Measurements from ENCODE around the gene CTRB2. TPM values are rescaled to one million over a fixed set of nuclear protein-coding genes. Genes with fewer than 3 reads are reported as not detected.
A peak's percentile ranks its signal among the peaks of the same experiment; 100 is the strongest.

The CTRB2 gene
- total and polyA plus RNA-seq, 8 donors, result 0.14 TPM; not detected in 7

DNA sequence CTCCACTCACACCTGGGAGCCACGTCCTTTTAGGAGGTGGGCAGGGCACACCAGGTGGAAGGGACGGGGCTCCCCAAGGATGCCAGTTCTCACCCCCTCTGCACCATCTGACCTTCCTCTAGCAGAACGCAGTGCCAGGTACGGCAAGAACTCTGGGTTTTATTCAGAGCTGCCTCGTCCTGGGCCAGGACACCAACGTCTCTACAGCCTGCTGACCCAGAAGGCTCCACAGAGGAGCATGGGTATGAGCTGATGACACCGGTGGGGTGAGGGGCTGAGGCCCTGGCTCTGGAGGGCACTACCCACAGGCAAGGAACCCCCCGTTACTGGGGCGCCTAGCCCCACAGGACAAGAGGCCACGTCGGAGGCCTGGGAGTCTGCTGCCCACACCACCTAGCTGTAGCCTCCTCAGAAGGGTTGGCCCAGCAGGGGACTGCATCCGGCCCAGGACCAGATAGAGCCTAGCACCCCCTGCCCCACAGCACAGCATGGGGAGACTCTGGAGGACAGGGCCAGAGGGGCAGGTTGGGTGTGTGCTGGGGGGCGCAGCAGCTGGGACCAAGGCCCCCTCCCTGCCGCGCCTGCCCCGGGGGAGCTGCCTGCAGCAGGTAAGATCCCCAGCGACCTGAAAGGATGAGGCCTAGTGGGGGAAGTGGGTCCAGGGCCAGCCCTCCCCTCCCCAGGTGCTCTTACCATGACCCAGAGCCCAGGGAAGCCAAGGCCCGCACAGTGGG is 30.6 kb upstream of the CTRB2 start:
- peak in 1 of 4 donors; percentile 66 for DNase-seq
- Histone ChIP-seq H3K9me3 (no peaks in the 10 kb centered on the region), H3K4me1 (peaks cover 14 to 30% of the 10 kb centered on the region in 2 donors), H3K4me3 (no peak overlapping the region), H3K27ac (peak overlapping the region; percentile 51 to 77), H3K27me3 (peaks cover 0 to 8% of the 10 kb centered on the region in 2 donors), H3K36me3 (peaks cover 0 to 55% of the 10 kb centered on the region in 2 donors)
- intact Hi-C loops (cut with DNase I), result no loop called here
- no peak for ATAC-seq
- TF ChIP-seq, protein P1, sequence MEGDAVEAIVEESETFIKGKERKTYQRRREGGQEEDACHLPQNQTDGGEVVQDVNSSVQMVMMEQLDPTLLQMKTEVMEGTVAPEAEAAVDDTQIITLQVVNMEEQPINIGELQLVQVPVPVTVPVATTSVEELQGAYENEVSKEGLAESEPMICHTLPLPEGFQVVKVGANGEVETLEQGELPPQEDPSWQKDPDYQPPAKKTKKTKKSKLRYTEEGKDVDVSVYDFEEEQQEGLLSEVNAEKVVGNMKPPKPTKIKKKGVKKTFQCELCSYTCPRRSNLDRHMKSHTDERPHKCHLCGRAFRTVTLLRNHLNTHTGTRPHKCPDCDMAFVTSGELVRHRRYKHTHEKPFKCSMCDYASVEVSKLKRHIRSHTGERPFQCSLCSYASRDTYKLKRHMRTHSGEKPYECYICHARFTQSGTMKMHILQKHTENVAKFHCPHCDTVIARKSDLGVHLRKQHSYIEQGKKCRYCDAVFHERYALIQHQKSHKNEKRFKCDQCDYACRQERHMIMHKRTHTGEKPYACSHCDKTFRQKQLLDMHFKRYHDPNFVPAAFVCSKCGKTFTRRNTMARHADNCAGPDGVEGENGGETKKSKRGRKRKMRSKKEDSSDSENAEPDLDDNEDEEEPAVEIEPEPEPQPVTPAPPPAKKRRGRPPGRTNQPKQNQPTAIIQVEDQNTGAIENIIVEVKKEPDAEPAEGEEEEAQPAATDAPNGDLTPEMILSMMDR (IDR thresholded peaks at IDR 0.05), result no peak

DNA sequence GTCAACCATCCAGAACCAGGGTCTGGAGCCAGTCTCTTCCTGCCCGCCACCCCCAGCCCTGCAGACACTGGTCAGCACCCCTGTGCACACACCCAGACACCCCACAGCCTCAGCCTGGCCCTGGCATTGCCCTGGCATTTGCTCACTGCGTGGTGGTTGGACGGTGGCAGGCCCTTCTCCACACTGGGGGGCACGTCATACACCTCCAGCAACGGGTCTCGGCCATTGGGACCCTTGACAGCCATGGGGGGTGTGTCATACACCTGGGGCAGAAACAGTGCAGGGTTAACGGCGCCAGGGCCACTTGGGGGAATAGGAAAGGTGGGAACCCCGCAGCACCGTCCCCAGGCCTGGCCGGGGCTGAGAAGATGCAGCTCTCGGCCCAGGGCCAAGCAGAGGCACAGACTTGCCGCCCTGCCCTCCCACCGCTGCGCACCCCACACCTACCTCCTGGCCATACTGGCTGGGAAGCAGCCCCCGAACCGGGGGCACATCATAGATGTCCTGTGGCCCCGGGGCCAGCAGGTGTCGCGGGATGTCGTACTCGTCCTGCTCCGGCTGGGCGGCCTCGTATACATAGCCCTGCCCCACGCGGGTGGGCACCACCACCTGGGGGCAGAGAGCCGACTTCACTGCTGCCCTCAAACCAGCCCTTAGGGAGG is 29.9 kb upstream of the CTRB2 start:
- intact Hi-C loops (cut with DNase I), result no loop called here
- DNase-seq (peak in 1 of 4 donors; percentile 80), ATAC-seq (no peak)
- Histone ChIP-seq H3K9me3 (no peaks in the 10 kb centered on the region), H3K27me3 (peaks cover 0 to 8% of the 10 kb centered on the region in 2 donors), H3K36me3 (peaks cover 0 to 55% of the 10 kb centered on the region in 2 donors), H3K4me3 (no peak overlapping the region), H3K27ac (no peak overlapping the region), H3K4me1 (peaks cover 14 to 30% of the 10 kb centered on the region in 2 donors)
- TF ChIP-seq, protein P1 (IDR thresholded peaks at IDR 0.05), result no peak

DNA sequence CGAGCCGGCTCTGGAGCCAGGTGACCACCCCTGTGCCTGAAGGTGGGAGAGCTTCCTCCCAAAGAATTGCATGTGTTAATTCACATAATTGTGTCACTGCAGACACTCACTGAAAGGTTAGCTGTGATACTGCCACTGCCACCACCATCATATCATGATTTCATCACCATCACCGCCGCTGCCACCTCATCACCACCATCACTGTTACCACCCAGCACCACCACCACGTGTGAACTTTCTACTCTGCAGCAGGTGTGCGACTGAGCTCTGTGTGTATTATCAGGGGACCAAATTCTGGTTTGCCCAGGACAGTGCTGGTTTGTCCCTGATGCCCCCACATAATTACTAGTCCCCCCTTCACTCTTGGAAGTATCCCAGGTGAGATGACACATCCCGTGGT is 29.3 kb upstream of the CTRB2 start:
- H3K27ac ChIP-seq, result no peak overlapping the region
- no peaks in the 10 kb centered on the region for H3K9me3 ChIP-seq
- H3K27me3 ChIP-seq, result peaks cover 0 to 8% of the 10 kb centered on the region in 2 donors
- peaks cover 14 to 30% of the 10 kb centered on the region in 2 donors for H3K4me1 ChIP-seq
- H3K36me3 ChIP-seq, result peaks cover 0 to 55% of the 10 kb centered on the region in 2 donors
- DNase-seq, result no peak
- TF ChIP-seq, protein P1 (IDR thresholded peaks at IDR 0.05), result no peak
- no peak overlapping the region for H3K4me3 ChIP-seq
- intact Hi-C loops (cut with DNase I), result no loop called here
- no peak for ATAC-seq

DNA sequence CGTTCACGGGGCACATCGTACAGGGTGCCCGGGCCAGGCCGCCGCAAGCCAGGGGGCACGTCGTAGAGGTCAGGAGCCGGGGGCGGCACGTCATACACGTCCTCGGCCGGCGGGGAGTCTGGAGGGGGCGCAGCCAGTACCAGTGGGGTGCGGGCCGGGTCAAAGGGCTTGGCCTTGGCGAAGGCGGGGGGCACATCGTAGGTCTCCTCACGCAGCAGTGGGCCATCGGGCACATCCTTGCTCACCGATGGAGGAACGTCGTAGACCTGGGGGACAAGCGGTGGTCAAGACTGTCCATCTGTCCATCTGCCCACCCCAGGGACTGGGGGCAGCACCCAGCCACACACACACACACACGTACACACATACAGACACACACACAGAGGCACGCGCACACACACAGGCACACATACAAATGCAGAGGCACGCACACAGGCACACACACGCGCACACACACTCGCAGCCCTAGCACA is 28.8 kb upstream of the CTRB2 start:
- TF ChIP-seq, protein P1 (IDR thresholded peaks at IDR 0.05), result no peak
- Histone ChIP-seq H3K4me3 (no peak overlapping the region), H3K4me1 (peaks cover 14 to 30% of the 10 kb centered on the region in 2 donors), H3K27ac (no peak overlapping the region), H3K36me3 (peaks cover 0 to 53% of the 10 kb centered on the region in 2 donors), H3K27me3 (peaks cover 0 to 8% of the 10 kb centered on the region in 2 donors), H3K9me3 (no peaks in the 10 kb centered on the region)
- intact Hi-C loops (cut with DNase I), result no loop called here
- no peak for ATAC-seq
- DNase-seq, result peak in 1 of 4 donors; percentile 34
